Body of pancreas (tissue), 4 donors: Measurements from ENCODE around the gene BCL2L12. TPM values are rescaled to one million over a fixed set of nuclear protein-coding genes. Genes with fewer than 3 reads are reported as not detected.
"Not testable (repeated sequence)": the region's sequence is repeated elsewhere in the genome, so short reads cannot be mapped to it uniquely, and the experiment has no call there.

Source experiments
- ATAC-seq: fragments of 150-250 bp; one replicate; pipeline ENCODE4 v1.9.1; 2016
- DNase-seq, 4 donors: peaks; one replicate each; pipeline ENCODE4 v3.0.0-alpha.2; 2019
- H3K27ac ChIP-seq, 4 donors: fragments of 200-600 bp; sonication (generic); 1 replicate in 3 of 4; 2 replicates in 1 of 4; pipeline versions ENCODE4 v1.5.1 to v1.6.1; 2016 to 2019; ENCODE audit warnings: mild to moderate bottlenecking in 1 of 4, mixed read lengths in 1 of 4, moderate library complexity in 1 of 4
- H3K27me3 ChIP-seq, 2 donors: fragments of 200-600 bp; sonication (generic); one replicate each; pipeline ENCODE4 v1.6.0; 2016; ENCODE audit warnings: mild to moderate bottlenecking in 1 of 2
- H3K36me3 ChIP-seq, 2 donors: fragments of 200-600 bp; sonication (generic); replicated peaks in 1 of 2; 2 replicates each; pipeline ENCODE4 v1.5.1; 2016; ENCODE audit warnings: low read depth in 2 of 2; ENCODE audit not compliant: insufficient read depth in 1 of 2
- H3K4me1 ChIP-seq: fragments of 200-600 bp; sonication (generic); one replicate; pipeline ENCODE4 v1.6.0; 2016
- H3K4me3 ChIP-seq, 2 donors: fragments of 200-600 bp; sonication (generic); 1 replicate in 1 of 2; 2 replicates in 1 of 2; pipeline ENCODE4 v1.5.1; 2016 to 2019
- H3K9me3 ChIP-seq, 3 donors: fragments of 200-600 bp; sonication (generic); 1 replicate in 2 of 3; 2 replicates in 1 of 3; pipeline ENCODE4 v1.5.1; 2016
- POLR2A ChIP-seq, 3 donors: fragments of 450-650 bp; IDR thresholded peaks; one replicate each; pipeline ENCODE4 v1.6.1; 2016; ENCODE audit warnings: antibody characterized with exemption in 3 of 3, mild to moderate bottlenecking in 2 of 3
- WGBS, 2 donors: methylation state at CpG; one replicate each; pipeline ENCODE4 v1.1.5; 2017; 5-methylcytosine and 5-hydroxymethylcytosine counted together
- intact Hi-C: fragments of 100-400 bp; cut with DNase I; formaldehyde crosslinking; loops from one replicate; pipeline ENCODE4 v1.15.1; 2023
- total RNA-seq, 2 donors: library from RNA; depleted of rRNA; stranded (reverse); fragments of >200 nt; gene quantifications; one replicate each; pipeline ENCODE4 v1.1.0, GENCODE V29; 2016
- TF ChIP-seq, protein P1 (sequence below), 7 experiments: fragments of 450-650 bp in 4 of 7; fragments of 200-600 bp in 3 of 7; sonication (generic) in 3 of 7; IDR thresholded peaks; one replicate each; pipeline ENCODE4 v1.5.1; 2016 to 2019; ENCODE audit warnings: antibody characterized with exemption in 7 of 7

The BCL2L12 gene
- total RNA-seq, 2 donors from 2014 or later: 3.6 to 5.6 TPM

DNA sequence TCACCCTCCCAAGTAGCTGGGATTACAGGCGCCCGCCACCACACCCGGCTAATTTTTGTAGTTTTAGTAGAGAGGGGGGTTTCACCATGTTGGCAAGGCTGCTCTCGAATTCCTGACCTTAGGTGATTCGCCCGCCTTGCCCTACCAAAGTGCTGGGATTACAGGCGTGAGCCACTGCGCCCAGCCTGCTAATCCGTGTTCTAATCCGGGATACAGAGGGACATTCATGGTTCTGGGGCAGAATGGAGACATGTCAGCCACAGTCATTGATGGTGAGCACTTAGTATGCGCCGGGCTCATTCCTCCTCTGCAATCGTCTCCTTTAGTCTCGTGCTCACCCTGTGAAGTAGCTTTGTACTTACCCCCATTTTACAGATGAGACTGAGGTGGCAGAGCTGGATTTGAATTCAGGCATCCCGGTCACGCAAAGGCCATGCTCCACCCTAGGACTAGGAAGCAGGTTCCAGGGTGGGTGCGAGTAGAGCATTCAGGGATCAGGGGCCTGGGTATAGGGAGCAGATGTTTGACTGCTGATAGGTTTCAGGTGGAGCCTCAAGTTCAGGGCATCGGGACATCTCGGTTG is 34.0 kb upstream of the BCL2L12 start:
- Histone ChIP-seq H3K27me3 (no peaks in the 10 kb centered on the region), H3K4me1 (peaks cover 15% of the 10 kb centered on the region), H3K4me3 (no peak overlapping the region), H3K9me3 (no peaks in the 10 kb centered on the region), H3K27ac (peak overlapping the region in 3 of 4 donors; percentile 55 to 71 (median 69)), H3K36me3 (peaks cover 0 to 5% of the 10 kb centered on the region in 2 donors)
- ATAC-seq: no peak
- DNase-seq: no peak
- no peak for TF ChIP-seq POLR2A (IDR thresholded peaks at IDR 0.05)
- TF ChIP-seq, protein P1, sequence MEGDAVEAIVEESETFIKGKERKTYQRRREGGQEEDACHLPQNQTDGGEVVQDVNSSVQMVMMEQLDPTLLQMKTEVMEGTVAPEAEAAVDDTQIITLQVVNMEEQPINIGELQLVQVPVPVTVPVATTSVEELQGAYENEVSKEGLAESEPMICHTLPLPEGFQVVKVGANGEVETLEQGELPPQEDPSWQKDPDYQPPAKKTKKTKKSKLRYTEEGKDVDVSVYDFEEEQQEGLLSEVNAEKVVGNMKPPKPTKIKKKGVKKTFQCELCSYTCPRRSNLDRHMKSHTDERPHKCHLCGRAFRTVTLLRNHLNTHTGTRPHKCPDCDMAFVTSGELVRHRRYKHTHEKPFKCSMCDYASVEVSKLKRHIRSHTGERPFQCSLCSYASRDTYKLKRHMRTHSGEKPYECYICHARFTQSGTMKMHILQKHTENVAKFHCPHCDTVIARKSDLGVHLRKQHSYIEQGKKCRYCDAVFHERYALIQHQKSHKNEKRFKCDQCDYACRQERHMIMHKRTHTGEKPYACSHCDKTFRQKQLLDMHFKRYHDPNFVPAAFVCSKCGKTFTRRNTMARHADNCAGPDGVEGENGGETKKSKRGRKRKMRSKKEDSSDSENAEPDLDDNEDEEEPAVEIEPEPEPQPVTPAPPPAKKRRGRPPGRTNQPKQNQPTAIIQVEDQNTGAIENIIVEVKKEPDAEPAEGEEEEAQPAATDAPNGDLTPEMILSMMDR (IDR thresholded peaks at IDR 0.05): no peak
- intact Hi-C loops: no loop called here
- 82 to 86% methylated on average over 11 to 18 of the region's 19 CpGs for WGBS, 2 donors

DNA sequence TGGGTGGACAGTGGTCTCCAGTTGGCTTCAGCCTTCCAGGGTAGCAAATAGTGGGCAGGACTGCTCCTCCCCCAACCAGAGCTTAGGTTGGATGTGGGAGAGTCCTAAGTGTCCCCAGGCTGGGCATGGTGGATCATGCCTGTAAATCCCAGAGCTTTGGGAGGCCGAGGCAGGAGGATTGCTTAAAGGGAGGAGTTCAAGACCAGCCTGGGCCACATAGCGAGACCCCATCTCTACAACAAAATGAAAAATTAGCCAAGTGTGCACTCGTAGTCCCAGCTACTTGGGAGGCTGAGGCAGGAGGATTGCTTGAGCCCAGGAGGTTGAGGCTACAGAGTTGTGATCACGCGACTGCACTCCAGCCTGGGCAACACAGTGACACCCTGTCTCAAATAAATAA is 33.2 kb upstream of the BCL2L12 start:
- 91 to 96% methylated on average over 4 to 5 of the region's 5 CpGs for WGBS, 2 donors
- no peak overlapping the region for H3K27ac ChIP-seq
- no peaks in the 10 kb centered on the region for H3K36me3 ChIP-seq
- no peak for DNase-seq
- no peaks in the 10 kb centered on the region for H3K27me3 ChIP-seq
- no peak overlapping the region for H3K4me3 ChIP-seq
- H3K9me3 ChIP-seq: no peaks in the 10 kb centered on the region
- ATAC-seq: no peak
- TF ChIP-seq POLR2A (IDR thresholded peaks at IDR 0.05): no peak
- TF ChIP-seq, protein P1 (IDR thresholded peaks at IDR 0.05): no peak
- intact Hi-C loops: no loop called here
- peaks cover 15% of the 10 kb centered on the region for H3K4me1 ChIP-seq

DNA sequence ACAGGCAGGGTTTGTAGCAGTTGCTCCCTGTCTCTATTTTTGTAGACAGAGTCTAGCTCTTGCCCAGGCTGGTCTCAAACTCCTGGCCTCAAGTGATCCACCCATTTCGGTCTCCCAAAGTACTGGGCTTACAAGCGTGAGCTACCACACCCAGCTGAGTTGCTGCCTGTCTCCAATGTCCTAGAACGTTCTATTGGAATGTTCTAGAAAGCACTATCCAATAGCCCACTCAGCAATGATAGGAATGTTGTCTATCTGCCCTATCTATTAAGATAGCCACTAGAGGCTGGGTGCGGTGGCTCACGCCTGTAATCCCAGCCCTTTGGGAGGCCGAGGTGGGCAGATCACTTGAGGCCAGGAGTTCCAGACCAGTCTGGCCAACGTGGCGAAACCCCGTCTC is 32.5 kb upstream of the BCL2L12 start:
- DNase-seq, H3K4me3 ChIP-seq, intact Hi-C loops, H3K27ac ChIP-seq, ATAC-seq, H3K36me3 ChIP-seq, H3K9me3 ChIP-seq, H3K27me3 ChIP-seq: not testable (repeated sequence)
- H3K4me1 ChIP-seq: peaks cover 21% of the 10 kb centered on the region
- WGBS, 2 donors: 74 to 78% methylated on average over 9 of the region's 9 CpGs

DNA sequence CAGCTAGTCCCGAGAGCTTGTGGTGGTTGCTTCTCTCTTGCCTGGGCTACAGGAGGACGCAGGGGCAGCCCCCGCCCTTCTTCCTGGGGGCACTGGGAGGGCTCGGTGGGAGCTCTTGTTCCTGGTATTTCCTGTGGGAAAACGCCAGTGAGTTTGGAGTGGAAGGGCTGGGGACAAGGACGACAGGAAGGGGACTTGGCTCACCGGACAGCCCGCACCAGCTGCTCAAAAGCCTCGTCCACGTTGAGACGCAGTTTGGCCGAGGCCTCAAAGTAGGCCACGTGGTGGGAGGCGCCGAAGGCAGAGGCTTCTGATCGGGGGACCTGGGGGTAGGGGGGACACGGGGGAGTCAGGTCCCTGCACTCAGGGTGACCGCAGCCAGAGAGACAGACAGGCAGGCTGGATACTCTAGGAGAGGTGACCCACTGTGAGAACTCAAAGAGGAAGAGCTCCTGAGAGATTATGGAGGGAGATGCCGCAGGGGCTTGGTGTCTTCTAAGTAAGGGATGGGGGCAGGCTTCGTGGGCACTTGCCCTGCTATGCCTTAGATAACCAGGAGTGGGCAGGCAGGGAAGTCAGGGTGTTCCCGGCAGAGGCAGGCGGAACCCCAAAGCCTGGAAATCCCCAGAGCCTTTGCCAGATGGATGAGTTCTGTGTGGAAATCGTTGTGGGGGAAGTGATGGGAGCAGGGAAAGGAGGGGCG is 30.1 kb upstream of the BCL2L12 start:
- peaks cover 37% of the 10 kb centered on the region for H3K4me1 ChIP-seq
- H3K27ac ChIP-seq: peak overlapping the region in 1 of 4 donors; percentile 26
- H3K9me3 ChIP-seq: no peaks in the 10 kb centered on the region
- no peak for ATAC-seq
- TF ChIP-seq POLR2A (IDR thresholded peaks at IDR 0.05): no peak
- TF ChIP-seq, protein P1 (IDR thresholded peaks at IDR 0.05): no peak
- 50 to 59% methylated on average over 17 to 23 of the region's 24 CpGs for WGBS, 2 donors
- H3K4me3 ChIP-seq: no peak overlapping the region
- DNase-seq: no peak
- intact Hi-C loops: loop anchor here (5.0 kb wide), 1 partner anchor 38 kb away; no protein-coding TSS in a partner anchor
- no peaks in the 10 kb centered on the region for H3K36me3 ChIP-seq
- H3K27me3 ChIP-seq: no peaks in the 10 kb centered on the region

DNA sequence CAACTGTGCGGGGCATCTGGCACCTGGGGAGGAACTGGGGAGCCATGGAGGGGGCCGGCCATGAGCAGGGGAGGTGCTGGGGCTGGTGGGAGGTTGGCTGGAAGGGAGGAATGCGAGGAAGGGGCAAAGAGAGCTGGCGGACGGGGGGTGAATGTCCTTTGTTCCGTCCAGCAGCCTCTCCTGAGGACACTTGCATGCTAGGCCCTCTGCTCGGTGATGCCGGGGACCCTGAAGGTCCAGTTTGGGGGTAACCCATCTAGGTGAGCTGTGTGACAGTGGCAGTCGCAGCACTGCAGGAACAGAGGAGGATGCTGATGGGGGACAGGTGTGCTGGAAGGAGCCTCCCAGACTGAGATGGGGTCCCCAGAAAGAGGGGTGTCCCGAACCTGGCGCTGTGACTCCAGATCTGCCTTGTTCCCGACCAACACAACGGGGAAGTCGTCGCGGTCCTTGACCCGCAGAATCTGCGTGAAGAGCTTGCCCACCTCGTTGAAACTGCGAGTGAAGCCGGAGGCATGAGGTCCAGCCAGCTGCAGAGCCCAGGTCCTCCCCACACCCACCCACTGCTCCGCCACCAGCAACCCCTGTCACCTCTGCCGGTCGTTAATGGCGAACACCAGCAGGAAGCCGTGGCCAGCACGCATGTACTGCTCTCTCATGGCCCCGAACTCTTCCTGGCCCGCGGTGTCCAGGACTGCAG is 29.4 kb upstream of the BCL2L12 start:
- no peaks in the 10 kb centered on the region for H3K27me3 ChIP-seq
- WGBS, 2 donors: 78 to 79% methylated on average over 25 to 30 of the region's 30 CpGs
- DNase-seq (no peak), ATAC-seq (no peak)
- no peaks in the 10 kb centered on the region for H3K36me3 ChIP-seq
- no peaks in the 10 kb centered on the region for H3K9me3 ChIP-seq
- no peak overlapping the region for H3K4me3 ChIP-seq
- TF ChIP-seq POLR2A (IDR thresholded peaks at IDR 0.05): no peak
- TF ChIP-seq, protein P1 (IDR thresholded peaks at IDR 0.05): no peak
- no peak overlapping the region for H3K27ac ChIP-seq
- intact Hi-C loops: loop anchor here (5.0 kb wide), 1 partner anchor 39 kb away; no protein-coding TSS in a partner anchor
- H3K4me1 ChIP-seq: peaks cover 35% of the 10 kb centered on the region
